ENCODE results near the gene SCAANT1.

GRCh38 chr3:63869940-63870614 lies 42.1 kb downstream of the SCAANT1 start:
- no peak for TF ChIP-seq CTCF (IDR thresholded peaks at IDR 0.05)
- no peak for TF ChIP-seq ZFX (IDR thresholded peaks at IDR 0.05; ENCODE audit: borderline replicate concordance)
